Uterus (tissue), 2 donors: ENCODE results near the gene CDH13.

Experiments used
- POLR2A ChIP-seq, 2 donors: fragments of 450-650 bp; IDR thresholded peaks; one replicate each; pipeline ENCODE4 v1.6.1; 2016; ENCODE audit warnings: antibody characterized with exemption in 2 of 2, mild to moderate bottlenecking in 1 of 2, moderate library complexity in 1 of 2
- TF ChIP-seq, protein P1 (sequence below), 4 experiments: fragments of 200-600 bp in 2 of 4; fragments of 450-650 bp in 2 of 4; sonication (generic) in 2 of 4; IDR thresholded peaks; one replicate each; pipeline ENCODE4 v1.5.1; 2016 to 2019; ENCODE audit warnings: antibody characterized with exemption in 4 of 4, mild to moderate bottlenecking in 2 of 4, moderate library complexity in 1 of 4

DNA sequence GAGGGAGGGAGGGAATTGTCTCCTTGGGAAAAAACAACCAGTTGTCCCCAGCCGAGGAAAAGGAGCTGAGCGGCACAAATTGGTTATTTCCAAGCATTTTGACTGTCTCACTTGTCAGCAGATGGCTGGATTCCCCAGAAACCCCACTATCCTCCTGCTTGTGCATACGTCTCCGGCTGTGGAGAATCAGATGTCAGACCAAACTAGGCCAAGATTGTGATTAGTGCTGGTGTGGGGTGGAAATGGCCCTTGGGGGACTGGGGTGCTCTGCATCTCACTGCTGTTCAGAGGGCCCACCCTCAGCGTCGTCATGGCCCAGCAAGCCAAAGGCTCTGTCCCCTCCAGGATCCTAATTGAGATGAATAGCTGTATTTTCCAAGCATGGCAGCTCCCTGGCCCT is 1049.3 kb downstream of the CDH13 start:
- TF ChIP-seq, protein P1, sequence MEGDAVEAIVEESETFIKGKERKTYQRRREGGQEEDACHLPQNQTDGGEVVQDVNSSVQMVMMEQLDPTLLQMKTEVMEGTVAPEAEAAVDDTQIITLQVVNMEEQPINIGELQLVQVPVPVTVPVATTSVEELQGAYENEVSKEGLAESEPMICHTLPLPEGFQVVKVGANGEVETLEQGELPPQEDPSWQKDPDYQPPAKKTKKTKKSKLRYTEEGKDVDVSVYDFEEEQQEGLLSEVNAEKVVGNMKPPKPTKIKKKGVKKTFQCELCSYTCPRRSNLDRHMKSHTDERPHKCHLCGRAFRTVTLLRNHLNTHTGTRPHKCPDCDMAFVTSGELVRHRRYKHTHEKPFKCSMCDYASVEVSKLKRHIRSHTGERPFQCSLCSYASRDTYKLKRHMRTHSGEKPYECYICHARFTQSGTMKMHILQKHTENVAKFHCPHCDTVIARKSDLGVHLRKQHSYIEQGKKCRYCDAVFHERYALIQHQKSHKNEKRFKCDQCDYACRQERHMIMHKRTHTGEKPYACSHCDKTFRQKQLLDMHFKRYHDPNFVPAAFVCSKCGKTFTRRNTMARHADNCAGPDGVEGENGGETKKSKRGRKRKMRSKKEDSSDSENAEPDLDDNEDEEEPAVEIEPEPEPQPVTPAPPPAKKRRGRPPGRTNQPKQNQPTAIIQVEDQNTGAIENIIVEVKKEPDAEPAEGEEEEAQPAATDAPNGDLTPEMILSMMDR (IDR thresholded peaks at IDR 0.05) = no peak
- TF ChIP-seq POLR2A (IDR thresholded peaks at IDR 0.05) = no peak
